ENCODE results near the gene CTDP1.
"Not testable (repeated sequence)": the region's sequence is repeated elsewhere in the genome, so short reads cannot be mapped to it uniquely, and the experiment has no call there.

Gene CTDP1

DNA sequence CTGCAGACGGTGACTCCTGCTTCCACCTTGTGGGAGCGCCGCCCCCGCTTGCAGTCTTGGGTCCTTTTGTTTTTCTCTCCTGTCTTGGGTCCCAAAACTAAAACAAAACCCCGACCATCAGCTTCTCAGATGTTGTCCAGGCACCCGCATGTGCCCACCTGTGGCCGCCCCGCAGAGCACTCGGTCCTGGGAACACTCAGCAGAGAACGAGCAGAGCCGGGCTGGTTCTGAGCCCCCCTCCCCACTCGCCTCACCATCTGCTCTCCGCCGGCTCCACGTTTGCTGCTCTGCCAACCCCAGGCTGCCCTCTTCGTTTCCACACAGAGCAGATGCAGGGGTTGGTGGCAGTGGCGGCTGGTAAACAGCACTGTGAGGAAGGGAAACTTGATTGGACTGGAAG is 38.5 kb downstream of the CTDP1 start:
- Histone ChIP-seq H3K4me1 (ENCODE audit: insufficient read depth, low read length, severe bottlenecking) (no peaks in the 10 kb centered on the region), H3K27me3 (ENCODE audit: insufficient read depth, low read length) (no peaks in the 10 kb centered on the region), H3K79me2 (ENCODE audit: insufficient read depth, low read length) (no peaks in the 10 kb centered on the region), H3K4me2 (ENCODE audit: low read length) (no peak overlapping the region), H3K9me3 (ENCODE audit: low read length) (no peaks in the 10 kb centered on the region), H3K9me2 (ENCODE audit: low read depth, low read length) (no peaks in the 10 kb centered on the region), H3K36me3 (ENCODE audit: insufficient read depth, low read length) (peaks cover 88% of the 10 kb centered on the region), H2AFZ (ENCODE audit: low read length) (no peak overlapping the region), H4K20me1 (ENCODE audit: insufficient read depth, low read length) (no peaks in the 10 kb centered on the region), H3K4me3 (ENCODE audit: low read depth, low read length, poor library complexity, severe bottlenecking) (no peak overlapping the region), H3K27ac (ENCODE audit: low read depth, low read length, poor library complexity, severe bottlenecking) (no peak overlapping the region), H3K9ac (ENCODE audit: low read length) (no peak overlapping the region), H3F3A (ENCODE audit: insufficient read depth, low read length) (no peaks in the 10 kb centered on the region)
- no peak for TF ChIP-seq EZH2 (IDR thresholded peaks at IDR 0.05; ENCODE audit: borderline replicate concordance, low read length)
- TF ChIP-seq, protein P1, sequence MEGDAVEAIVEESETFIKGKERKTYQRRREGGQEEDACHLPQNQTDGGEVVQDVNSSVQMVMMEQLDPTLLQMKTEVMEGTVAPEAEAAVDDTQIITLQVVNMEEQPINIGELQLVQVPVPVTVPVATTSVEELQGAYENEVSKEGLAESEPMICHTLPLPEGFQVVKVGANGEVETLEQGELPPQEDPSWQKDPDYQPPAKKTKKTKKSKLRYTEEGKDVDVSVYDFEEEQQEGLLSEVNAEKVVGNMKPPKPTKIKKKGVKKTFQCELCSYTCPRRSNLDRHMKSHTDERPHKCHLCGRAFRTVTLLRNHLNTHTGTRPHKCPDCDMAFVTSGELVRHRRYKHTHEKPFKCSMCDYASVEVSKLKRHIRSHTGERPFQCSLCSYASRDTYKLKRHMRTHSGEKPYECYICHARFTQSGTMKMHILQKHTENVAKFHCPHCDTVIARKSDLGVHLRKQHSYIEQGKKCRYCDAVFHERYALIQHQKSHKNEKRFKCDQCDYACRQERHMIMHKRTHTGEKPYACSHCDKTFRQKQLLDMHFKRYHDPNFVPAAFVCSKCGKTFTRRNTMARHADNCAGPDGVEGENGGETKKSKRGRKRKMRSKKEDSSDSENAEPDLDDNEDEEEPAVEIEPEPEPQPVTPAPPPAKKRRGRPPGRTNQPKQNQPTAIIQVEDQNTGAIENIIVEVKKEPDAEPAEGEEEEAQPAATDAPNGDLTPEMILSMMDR (IDR thresholded peaks at IDR 0.05; ENCODE audit: low read length), result no peak

DNA sequence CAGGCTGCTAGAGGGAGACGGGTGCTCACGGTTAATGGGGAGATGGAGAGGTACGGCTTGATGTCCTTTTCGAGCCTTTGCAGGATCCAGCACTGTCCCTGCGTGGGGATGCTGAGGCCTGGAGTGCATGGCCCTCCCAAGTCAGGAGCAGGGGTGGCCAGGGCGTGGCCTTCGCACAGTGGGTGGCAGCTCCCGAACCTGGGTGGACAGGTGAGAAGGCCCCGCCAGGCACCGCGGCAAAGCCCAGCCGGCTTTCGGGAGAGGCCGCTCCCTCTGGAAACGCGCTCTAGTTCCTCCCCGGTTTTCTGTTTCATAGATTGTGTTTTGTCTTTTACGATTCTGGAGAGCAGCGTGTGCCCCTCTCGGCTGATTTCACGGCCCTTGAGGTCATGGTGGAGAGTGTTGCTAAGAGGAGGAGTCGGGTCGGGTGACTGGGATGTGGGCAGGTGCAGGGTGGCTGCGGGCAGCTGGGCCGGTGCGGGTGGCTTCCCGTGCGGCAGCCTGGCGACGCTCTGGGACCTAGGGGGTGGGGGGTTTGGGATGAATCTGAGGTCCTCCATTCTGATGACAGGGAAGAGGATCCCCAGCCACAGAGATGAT is 39.4 kb downstream of the CTDP1 start:
- no peaks in the 10 kb centered on the region for H3K4me1 ChIP-seq (ENCODE audit: insufficient read depth, low read length, severe bottlenecking)
- no peaks in the 10 kb centered on the region for H4K20me1 ChIP-seq (ENCODE audit: insufficient read depth, low read length)
- peaks cover 90% of the 10 kb centered on the region for H3K36me3 ChIP-seq (ENCODE audit: insufficient read depth, low read length)
- no peak overlapping the region for H3K4me2 ChIP-seq (ENCODE audit: low read length)
- no peak overlapping the region for H2AFZ ChIP-seq (ENCODE audit: low read length)
- TF ChIP-seq, protein P1 (IDR thresholded peaks at IDR 0.05; ENCODE audit: low read length), result no peak
- TF ChIP-seq EZH2 (IDR thresholded peaks at IDR 0.05; ENCODE audit: borderline replicate concordance, low read length), result no peak
- no peaks in the 10 kb centered on the region for H3K9me2 ChIP-seq (ENCODE audit: low read depth, low read length)
- H3K79me2 ChIP-seq (ENCODE audit: insufficient read depth, low read length), result no peaks in the 10 kb centered on the region
- H3K4me3 ChIP-seq (ENCODE audit: low read depth, low read length, poor library complexity, severe bottlenecking), result no peak overlapping the region
- H3F3A ChIP-seq (ENCODE audit: insufficient read depth, low read length), result no peaks in the 10 kb centered on the region
- no peak overlapping the region for H3K27ac ChIP-seq (ENCODE audit: low read depth, low read length, poor library complexity, severe bottlenecking)
- no peaks in the 10 kb centered on the region for H3K27me3 ChIP-seq (ENCODE audit: insufficient read depth, low read length)
- no peak overlapping the region for H3K9ac ChIP-seq (ENCODE audit: low read length)
- no peaks in the 10 kb centered on the region for H3K9me3 ChIP-seq (ENCODE audit: low read length)

DNA sequence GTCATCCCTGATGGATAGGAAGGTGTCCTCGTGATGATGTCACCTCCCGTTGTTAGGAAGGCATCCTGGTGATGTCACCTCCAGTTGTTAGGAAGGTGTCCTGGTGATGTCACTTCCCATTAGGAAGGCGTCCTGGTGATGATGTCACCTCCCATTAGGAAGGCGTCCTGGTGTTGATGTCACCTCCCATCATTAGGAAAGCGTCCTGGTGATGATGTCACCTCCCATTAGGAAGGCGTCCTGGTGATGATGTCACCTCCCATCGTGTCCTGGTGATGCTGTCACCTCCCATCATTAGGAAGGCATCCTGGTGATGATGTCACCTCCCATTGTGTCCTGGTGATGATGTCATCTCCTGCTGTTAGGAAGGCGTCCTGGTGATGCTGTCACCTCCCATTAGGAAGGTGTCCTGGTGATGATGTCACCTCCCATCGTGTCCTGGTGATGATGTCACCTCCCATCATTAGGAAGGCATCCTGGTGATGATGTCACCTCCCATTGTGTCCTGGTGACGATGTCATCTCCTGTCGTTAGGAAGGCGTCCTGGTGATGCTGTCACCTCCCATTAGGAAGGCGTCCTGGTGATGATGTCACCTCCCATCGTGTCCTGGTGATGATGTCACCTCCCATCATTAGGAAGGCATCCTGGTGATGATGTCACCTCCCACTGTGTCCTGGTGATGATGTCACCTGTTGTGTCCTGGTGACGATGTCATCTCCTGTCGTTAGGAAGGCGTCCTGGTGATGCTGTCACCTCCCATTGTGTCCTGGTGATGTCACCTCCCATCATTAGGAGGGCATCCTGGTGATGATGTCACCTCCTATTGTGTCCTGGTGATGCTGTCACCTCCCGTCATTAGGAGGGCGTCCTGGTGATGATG is 40.1 kb downstream of the CTDP1 start:
- peaks cover 90% of the 10 kb centered on the region for H3K36me3 ChIP-seq (ENCODE audit: insufficient read depth, low read length)
- not testable (repeated sequence) for H3K79me2 ChIP-seq (ENCODE audit: insufficient read depth, low read length); H3K9me2 ChIP-seq (ENCODE audit: low read depth, low read length); H3K4me1 ChIP-seq (ENCODE audit: insufficient read depth, low read length, severe bottlenecking); H3K4me3 ChIP-seq (ENCODE audit: low read depth, low read length, poor library complexity, severe bottlenecking); H3K9ac ChIP-seq (ENCODE audit: low read length); H3K27me3 ChIP-seq (ENCODE audit: insufficient read depth, low read length); H2AFZ ChIP-seq (ENCODE audit: low read length); H3K4me2 ChIP-seq (ENCODE audit: low read length); H4K20me1 ChIP-seq (ENCODE audit: insufficient read depth, low read length); H3K27ac ChIP-seq (ENCODE audit: low read depth, low read length, poor library complexity, severe bottlenecking); H3K9me3 ChIP-seq (ENCODE audit: low read length); H3F3A ChIP-seq (ENCODE audit: insufficient read depth, low read length)

Measured in OCI-LY1 (cell line).